8988T (cell line): ENCODE data around the gene KIF20A.
A peak's percentile ranks its signal among the peaks of the same experiment; 100 is the strongest.
"Not testable (repeated sequence)": the region's sequence is repeated elsewhere in the genome, so short reads cannot be mapped to it uniquely, and the experiment has no call there.

Experiments
- DNase-seq: peaks from one replicate; pipeline ENCODE4 v3.0.0; 2011

The KIF20A gene

DNA sequence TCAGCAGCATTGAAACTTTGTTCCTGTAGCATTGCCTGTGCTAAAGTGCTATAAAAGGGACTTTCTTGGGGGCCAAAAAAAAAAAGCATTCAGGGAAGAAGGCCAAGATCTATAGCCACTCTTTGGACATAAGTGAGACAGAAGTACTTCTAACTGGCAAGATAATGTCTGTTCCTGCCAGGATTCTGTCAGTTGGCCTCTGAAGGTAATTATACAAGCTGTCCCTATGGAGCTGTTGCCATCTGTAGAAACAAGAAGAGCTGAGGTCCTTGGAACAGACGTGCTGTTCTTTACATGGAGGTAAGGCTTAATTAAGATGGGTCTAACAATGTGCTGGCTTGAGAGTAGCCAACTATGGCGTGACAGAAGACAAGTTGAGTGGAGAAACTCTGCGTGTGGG is 9.7 kb downstream of the KIF20A start:
- DNase-seq, result no peak

DNA sequence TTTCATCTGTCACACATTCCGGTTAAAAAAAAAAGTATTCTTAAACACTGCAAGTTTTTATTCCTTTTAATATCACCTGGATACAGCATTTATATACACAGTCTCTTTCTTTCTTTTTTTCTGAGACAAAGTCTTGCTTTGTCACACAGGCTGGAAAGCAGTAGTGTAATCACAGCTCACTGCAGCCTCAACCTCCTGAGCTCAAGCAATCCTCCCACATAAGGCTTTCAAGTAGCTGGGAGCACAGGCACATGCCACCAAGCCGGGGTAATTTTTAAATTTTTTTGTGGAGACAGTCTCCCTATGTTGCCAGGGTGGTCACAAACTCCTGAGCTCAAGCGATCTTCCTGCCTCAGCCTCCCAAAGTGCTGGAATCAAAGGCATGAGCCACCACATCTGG is 13.9 kb downstream of the KIF20A start:
- DNase-seq, result no peak

DNA sequence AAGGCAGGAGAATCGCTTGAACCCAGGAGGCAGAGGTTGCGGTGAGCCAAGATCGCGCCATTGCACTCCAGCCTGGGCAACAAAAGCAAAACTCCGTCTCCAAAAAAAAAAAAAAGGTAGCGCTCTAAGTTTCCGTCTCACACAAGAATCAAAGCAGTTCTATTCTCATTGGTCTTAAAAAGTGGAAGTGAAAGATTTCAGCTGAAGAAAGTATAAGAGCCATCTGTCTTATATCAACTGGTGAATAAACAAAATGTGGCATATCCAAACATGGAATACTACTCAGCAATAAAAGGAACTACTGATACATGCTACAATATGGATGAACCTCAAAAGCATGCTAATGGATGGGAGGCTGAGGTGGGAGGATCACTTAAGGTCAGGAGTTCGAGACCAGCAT is 14.9 kb downstream of the KIF20A start:
- not testable (repeated sequence) for DNase-seq

- no peak for DNase-seq
Observed at GRCh38 chr5:138210985-138211384, 32.1 kb downstream of the KIF20A start.

- DNase-seq, result no peak
Observed at GRCh38 chr5:138212828-138213160, 33.9 kb downstream of the KIF20A start.

- DNase-seq, result peak; percentile 71
Observed at GRCh38 chr5:138213161-138214029, 34.5 kb downstream of the KIF20A start, which contains the start of gene CDC23. Gene CDC23, minus strand, starts transcription at chr5:138213323. Its CDS starts 11 bp downstream, at chr5:138213312.

DNA sequence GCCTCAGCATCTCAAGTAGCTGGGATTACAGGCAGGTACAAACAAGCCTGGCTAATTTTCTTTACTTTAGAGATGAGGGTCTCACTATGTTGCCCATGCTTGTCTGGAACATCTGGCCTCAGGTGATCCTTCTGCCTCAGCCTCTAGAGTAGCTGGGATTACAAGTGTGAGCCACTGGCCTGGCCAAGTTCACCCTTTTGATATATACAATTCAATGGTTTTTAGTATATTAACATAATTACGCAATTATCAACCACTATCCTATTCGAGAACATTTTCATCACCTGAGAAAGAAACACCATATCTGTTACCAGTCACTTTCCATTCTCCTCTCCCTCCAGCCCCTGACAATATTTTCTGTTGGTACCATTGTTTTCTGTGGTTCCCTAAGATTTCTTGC is 37.9 kb downstream of the KIF20A start:
- DNase-seq, result no peak

GRCh38 chr5:138223532-138223931 is 44.6 kb downstream of the KIF20A start:
- DNase-seq, result no peak

GRCh38 chr5:138224712-138225111 is 45.8 kb downstream of the KIF20A start:
- DNase-seq, result no peak

DNA sequence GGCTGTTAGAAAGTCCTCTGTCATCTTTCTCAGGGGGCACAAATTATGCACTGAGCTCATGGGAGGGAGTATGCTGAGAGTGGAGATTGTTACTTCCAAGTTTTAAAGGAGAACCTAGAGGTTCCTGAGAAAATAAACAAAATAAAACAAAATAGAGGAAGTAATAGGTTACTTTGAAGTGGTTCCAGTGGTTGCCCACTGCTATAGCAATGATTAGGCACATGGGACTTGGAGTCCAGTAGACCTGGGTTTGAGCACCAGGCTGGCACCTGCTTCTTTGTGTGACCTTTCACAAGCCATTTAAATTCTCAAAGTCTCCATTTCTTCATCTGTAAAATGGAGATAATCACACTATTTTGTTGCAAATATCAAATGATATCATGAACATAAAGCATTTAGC is 48.0 kb downstream of the KIF20A start:
- DNase-seq, result no peak

DNA sequence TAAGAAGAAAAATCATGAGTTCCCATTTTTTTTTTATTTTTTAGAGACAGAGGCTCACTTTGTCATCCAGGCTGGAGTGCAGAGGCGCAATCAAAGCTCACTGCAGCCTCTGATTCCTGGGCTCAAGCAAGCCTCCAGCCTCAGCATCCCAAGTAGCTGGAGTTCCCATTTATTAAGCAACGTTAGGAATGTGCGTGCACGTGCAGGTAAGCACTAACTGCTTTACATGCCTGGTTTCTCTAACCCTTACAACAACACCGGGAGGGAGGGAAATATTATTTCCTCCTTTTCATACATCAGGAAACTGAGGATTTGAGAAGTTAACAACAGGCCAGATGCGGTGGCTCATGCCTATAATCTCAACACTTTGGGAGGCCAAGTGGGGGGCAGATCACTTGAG is 50.5 kb downstream of the KIF20A start:
- no peak for DNase-seq

- no peak for DNase-seq
Observed at GRCh38 chr5:138230261-138230660, 51.3 kb downstream of the KIF20A start.

- DNase-seq, result no peak
Observed at GRCh38 chr5:138230981-138231589, 52.2 kb downstream of the KIF20A start.

DNA sequence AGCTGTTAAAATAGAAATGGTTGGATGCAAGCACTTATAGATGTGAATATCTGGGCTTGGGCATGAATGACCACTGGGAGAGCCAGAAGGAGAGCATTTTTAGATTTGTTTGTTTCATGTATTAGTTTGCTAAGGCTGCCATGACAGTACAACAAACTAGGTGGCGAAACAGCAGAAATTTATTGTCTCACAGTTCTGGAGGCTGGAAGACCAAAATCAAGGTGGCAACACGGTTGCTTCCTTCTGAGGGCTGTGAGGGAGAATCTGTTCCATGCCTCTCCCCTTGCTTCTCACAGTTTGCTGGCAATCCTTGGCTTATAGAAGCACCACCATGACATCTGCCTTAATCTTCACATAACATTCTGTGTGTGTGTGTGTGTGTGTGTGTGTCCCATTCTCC is 54.4 kb downstream of the KIF20A start:
- DNase-seq, result no peak

DNA sequence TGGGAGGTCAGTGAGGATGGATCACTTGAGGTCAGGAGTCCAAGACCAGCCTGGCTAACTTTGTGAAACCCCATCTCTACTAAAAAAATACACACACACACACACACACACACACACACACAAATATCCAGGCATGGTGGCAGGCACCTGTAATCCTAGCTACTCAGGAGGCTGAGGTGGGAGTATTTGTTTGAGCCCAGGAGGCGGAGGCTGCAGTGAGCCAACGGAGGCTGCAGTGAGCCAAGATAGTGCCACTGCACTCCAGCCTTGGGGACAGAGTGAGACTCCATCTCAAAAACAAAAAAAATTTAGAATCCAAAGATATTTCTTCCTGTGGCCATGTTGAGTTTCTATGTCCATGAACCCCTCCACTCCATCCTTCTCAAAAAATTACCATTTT is 55.7 kb downstream of the KIF20A start:
- DNase-seq, result no peak
